ENCODE data around the gene ZNF384.

- TF ChIP-seq POLR2A (IDR thresholded peaks at IDR 0.05): no peak
- TF ChIP-seq, protein P1, sequence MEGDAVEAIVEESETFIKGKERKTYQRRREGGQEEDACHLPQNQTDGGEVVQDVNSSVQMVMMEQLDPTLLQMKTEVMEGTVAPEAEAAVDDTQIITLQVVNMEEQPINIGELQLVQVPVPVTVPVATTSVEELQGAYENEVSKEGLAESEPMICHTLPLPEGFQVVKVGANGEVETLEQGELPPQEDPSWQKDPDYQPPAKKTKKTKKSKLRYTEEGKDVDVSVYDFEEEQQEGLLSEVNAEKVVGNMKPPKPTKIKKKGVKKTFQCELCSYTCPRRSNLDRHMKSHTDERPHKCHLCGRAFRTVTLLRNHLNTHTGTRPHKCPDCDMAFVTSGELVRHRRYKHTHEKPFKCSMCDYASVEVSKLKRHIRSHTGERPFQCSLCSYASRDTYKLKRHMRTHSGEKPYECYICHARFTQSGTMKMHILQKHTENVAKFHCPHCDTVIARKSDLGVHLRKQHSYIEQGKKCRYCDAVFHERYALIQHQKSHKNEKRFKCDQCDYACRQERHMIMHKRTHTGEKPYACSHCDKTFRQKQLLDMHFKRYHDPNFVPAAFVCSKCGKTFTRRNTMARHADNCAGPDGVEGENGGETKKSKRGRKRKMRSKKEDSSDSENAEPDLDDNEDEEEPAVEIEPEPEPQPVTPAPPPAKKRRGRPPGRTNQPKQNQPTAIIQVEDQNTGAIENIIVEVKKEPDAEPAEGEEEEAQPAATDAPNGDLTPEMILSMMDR (IDR thresholded peaks at IDR 0.05): no peak
Observed at GRCh38 chr12:6708960-6709394, 19.8 kb upstream of the ZNF384 start.
